Aortic smooth muscle cell (primary cell): Measurements from ENCODE around the gene CD164. TPM values are rescaled to one million over a fixed set of nuclear protein-coding genes. Genes with fewer than 3 reads are reported as not detected.

Source experiments
- total RNA-seq: library from RNA; depleted of rRNA; stranded (reverse); fragments of >200 nt; gene quantifications from 2 replicates; pipeline ENCODE4 v1.2.3, GENCODE V29; 2014

CD164 gene
- 181 and 211 TPM in 2 replicates for total RNA-seq

DNA sequence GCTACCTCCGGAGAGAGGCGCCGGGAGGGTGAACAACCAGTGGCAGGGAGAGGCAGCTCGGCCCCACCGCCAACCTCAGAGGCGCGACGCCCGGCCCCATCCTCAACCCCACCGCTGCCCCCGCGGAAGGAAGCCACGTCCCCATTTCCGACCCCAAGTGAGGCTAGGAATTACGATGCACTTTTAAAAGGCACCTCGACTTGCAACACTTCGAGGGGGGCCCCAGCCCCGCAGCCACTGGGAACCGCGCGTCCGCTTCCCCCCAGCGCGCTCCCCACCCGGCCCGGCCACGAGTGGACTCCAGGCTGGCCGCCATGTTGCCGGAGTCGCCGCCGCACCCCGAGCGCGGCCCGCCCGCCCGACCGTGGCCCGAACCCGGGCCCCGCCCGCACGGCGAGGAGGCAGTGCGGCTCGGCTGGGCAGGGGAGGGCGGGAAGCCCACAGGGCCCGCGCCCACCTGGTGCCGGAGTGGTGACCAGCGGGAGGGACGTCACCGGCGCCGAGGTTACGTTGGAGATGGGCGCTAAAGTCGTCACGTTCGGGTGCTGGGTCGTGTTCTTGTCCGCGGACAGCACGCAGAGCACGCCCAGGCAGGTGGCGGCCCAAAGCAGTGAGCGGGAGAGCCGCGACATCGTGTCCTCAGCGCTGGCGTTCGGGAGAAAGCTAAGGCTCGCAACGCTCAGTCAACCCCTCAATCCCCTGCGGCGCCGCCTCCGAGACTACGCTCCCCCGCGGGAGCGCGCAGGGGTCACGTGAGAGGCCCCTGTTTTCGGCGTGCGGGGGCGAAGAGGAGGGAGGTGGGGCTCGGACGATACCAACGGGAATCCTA lies at the start of gene CD164:
Gene CD164 (minus strand): TSS at position 721 of the 829 bp plus-strand sequence. CDS start 89 bp downstream, at position 632.

Other genes with a start within 250 kb of the CD164 start
- gene PPIL6, start 58.2 kb upstream of the CD164 start, total RNA-seq: 2.8 and 3.2 TPM in 2 replicates
- gene SMPD2, start 58.3 kb upstream of the CD164 start, total RNA-seq: 9.9 and 14.3 TPM in 2 replicates
- gene MICAL1, start 73.3 kb upstream of the CD164 start, total RNA-seq: 47.3 and 56.1 TPM in 2 replicates
- gene ZBTB24, start 100.8 kb upstream of the CD164 start, total RNA-seq: 5.4 and 6.2 TPM in 2 replicates